HG02884 (cell line): Measurements from ENCODE around the gene WDR26.

ENCODE experiments used
- ATAC-seq: cut with Tn5 transposase; IDR thresholded peaks from one replicate; pipeline ENCODE4 v1.9.1; 2021; ENCODE audit warnings: mild to moderate bottlenecking, moderate library complexity; ENCODE audit not compliant: unreplicated experiment

WDR26 gene

DNA sequence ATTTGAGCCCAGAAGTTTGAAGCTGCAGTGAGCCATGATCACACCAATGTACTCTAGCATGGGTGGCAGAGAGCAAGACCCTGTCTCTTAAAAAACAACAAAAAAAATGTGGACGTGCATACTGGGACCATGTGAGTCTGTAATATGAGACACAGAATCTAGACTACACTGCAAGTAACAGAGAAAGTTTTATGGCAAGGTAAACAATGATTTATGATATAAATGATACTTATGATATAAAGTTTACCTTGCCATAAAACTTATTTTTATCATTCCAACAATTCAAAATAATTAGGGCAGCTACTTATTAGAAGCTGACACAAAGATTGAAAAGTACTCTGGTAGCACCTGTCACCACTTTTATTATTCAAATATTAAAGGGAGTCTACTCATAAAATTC lies 34.7 kb downstream of the WDR26 start:
- ATAC-seq: no peak

DNA sequence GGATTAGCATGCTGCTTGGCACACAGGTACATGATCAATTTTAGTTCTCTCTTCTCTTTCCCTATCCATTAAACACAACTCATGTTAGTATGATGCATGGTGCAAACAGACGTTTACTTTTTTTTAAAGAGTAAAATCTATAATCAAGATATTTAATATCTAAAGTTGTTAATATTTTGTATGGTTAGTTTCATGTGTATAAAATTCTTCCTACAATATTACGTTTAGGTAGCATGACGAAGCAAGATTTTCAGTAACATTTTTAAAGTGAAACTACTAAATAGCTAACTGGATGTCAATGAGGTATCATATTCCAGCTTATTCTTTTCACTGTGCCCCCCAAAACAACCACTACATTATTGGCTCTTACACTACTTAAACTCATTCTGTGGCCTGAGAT lies 41.3 kb downstream of the WDR26 start:
- ATAC-seq: no peak

DNA sequence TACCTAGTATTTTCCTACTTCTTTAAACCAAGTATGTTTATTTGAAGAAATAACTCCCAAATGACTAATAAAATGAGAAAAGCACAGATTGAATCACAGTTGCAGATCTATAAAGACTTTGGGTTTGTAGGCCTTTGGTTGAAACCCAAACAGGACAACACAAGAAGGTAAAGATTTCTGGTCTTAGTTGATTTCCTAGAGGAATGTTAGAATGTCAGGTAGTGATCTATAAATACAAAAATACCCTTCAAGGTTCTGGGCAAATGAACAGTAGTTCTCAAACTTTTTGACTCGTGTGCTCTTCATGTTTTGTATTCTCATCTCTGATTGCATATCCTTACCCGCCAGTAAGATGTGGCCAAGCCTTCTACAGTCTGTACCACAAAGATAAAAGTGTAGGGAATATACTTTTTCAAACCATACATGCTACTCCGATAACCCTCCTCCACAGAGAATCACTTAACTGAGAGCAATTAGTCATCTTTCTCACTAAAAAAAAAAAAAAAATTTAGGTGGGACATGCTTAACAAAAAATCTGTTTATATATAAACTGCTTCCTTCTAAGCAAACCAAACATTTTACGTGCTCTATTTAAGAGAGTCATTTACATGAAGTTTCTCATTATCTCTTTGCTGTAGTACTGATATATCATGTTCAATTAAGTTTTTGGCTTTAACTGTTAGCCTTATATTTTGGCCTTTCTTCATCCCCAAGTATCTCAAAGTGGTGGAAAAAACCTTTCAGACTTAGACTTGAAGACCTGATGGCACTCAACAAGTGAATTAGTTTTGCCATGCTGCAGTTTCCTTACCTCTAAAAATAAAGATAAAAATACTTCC lies 42.0 kb downstream of the WDR26 start:
- ATAC-seq: no peak

DNA sequence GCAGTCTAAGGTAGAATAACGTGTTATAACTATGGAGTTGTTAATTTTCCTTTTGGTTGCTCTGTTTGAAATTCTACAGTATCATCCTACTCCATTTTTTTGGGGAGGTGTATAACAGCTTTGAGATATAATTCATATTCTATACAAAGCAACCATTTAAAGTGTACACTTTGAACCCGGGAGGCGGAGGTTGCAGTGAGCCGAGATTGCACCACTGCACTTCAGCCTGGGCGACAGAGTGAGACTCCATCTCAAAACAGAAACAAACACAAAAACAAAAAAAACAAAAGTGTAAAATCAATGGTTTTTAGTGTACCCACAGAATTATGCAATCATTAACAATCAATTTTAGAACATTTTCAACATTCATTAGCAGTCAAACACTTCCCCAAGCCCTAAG lies 44.1 kb downstream of the WDR26 start:
- ATAC-seq: no peak

DNA sequence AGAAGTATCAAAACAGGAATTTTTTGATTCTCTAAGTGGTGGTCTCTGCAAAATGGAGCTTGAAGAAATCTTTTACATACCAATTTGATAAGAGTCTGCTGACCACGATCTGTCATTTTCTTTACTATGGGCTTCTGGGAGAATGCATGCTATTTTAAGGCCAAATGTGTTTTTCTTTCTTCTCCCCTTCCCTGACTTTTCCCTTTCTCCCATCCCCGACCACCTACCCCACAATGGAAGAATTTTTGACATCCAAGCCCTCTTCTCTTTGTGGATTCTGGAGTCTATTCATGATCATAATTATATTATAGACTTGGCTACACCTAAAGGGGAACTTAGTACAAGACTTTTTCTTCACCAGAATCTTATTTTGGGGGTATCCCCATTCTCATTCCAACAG lies 46.7 kb downstream of the WDR26 start:
- ATAC-seq: no peak

DNA sequence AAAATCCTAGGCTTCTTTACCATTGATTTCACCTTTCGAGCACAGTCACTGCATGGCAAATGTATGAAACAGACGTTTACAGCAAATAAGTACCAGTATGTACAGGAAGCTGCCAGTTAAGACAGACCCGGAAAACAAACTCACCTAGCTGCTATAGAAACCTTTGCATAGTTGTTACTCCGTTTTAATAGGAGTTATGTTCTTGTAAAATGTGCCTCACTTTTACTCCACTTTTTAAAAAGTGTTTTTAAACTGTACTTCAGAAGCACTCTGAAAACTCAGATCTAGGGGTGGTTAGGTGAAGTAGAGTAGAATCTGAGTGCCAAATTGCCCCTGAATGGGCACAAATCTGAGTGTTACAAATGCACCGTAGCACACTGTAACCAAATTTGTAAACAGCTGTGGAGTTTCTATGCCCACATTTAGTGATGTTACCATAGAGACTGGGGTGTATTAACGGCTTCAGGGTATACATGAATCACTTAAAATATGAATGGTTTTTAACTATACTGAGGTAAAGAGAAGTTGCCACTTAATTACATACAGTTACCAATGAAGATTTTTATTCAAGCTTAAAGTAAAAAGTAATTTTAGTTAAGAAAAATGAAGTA lies 47.2 kb downstream of the WDR26 start:
- no peak for ATAC-seq

DNA sequence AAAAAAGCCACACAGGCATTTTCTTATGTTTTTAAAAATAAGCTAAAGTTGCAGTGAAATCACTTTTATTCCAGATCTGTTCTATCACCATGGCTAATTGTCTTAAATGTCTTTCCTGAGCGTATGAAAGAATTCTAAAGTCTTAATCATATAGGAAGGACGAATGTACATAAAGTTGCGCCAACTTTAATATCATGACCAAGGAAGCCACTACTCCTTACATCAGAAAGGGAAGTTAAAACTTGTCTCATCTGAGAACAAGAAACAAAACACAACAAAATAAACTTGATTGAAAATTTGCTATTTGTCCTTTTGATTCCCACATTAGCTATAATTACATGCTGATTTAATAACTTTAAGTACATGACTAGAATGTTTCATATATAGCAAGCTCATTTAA lies 51.4 kb downstream of the WDR26 start:
- no peak for ATAC-seq

DNA sequence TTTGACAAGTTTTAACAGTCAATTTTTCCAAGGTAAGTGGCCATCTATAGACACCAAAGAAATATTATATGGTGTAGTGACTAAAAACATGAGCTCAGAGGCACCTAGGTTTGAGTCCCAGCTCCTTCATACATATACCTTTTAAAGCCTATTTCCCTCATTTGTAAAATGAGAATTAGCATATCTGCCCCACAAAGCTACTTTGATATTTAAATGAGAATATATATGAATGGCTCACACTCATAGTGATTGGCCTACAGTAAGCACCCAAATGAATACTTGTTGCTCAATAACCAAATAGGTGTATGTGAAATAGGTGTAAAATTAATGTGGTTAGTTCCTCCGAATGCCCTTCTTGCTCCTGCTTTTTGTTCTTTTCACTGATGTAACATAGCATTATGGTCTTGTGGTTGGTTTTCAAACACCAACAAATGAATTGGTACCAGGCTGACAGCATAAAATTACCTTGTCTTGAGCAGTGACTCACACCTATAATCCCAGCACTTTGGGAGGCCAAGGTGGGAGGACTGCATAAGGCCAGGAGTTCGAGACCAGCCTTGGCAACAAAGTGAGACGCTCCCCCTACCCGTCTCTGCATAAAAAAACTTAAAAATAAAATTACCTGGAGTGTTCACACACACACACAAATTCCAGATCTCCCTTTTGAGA lies 52.6 kb downstream of the WDR26 start:
- ATAC-seq: no peak

DNA sequence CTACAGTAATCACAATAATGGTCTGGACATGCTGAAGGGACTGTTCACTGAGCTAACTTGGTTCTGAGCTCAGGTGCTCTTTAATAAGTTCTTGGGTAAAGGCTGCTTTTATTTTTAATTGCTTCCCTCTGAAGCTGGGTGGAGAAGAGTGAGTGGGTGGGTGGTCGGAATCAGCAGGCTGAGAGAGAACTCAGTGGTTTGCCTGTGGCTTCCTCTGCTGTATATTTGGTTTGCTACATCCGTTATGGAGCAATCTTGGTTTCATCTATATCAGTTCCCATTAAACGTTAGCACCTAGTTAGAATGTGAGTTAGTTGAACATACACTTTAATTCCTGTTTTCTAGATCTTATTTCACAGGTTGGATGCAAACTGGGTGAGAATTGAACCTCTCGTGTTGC lies 54.6 kb downstream of the WDR26 start:
- ATAC-seq: peak; percentile 61

DNA sequence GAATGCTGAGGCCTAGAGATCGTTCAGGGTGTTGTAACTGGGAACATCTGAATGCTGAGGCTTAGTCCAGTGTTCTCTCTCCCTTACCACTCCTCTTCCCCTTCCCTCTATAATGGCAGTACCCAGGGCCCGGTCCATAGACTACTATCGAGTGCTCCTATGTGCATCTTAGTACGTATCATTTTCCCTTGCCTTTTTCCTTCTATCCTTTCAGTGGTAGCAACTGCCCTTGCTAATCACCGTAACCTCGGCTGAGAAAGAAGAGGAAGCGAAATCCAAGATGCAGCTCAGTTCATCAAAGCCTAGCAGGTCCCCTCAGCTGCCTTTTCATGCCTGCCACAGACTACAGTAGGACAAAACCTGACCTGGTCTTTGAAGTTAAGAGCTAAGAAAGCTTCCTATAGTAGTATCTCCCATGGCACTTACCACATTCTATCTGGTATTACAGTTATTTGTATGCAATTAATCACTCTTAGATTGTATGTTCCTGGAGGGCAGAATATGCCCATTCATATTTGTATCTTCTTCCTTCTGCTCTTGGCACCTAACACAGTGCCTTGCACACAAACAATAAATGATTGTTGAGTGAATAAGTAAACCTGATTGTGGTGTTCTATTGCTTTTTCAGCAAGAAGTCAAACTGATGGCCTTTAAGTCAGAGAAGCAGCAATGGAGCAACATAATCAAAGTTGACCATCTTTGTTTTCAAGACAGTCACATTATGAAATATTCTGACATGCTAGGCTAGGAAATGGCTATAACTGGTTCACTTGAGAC lies 55.6 kb downstream of the WDR26 start:
- ATAC-seq: peak; percentile 37

DNA sequence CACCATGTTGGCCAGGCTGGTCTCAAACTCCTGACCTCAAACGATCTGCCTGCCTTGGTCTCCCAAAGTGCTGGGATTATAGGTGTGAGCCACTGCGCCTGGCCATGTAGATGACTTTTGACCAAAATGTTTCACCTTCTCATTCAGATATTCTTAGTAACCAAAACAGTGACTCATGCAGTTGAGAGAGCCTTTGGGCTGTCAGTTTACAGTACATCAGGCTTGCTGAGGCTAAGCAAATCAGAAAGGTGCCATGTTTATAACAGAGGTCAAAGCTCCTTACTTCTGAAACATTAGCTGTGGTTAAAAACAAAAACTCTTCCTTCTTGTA lies 57.0 kb downstream of the WDR26 start:
- ATAC-seq: peak; percentile 47

DNA sequence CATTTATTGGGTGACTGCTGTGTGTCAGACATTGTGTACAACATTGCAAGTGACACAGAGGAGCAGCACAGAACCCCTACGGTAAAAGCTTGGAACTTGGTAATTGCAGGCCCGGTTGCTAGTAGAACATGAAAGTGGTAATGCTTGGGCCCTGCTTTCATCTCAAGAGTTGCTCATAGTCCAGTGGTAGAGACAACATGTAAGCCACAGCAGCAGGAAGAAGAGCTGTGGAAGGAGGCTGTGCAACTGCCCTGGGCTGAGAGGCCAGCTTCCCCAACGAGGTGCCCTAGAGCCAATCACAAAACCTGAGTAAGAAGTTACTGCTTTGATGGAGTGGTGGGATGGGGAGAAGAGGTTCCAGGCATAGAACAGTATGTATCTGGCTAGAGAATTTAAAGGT lies 59.5 kb downstream of the WDR26 start:
- no peak for ATAC-seq

DNA sequence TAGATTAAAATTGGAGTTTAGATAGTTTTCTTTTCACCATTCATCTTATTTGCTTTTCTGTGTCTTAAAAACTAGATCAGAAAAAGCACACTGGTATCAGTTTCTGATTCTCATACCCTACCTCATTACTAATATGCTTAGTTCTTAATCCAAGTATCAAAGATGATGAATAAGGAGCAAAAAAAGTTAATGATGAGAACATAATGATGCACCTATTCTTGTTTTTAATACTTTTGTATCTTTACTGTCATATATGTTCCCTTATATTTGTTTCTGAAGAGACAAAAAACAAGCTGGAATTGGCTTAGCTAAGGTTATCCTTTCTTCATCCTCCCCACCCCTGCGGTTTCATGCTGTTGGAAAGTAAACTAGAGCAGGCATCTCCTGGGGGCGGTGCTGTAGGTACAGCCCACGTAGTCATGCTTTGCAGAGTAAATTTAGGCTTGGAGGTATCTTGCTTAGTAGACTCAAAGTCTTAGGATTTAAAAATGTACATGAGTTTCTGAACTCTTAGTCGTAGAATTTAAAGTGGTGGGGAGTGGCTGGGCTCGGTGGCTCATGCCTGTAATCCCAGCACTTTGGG lies 61.5 kb downstream of the WDR26 start:
- no peak for ATAC-seq

DNA sequence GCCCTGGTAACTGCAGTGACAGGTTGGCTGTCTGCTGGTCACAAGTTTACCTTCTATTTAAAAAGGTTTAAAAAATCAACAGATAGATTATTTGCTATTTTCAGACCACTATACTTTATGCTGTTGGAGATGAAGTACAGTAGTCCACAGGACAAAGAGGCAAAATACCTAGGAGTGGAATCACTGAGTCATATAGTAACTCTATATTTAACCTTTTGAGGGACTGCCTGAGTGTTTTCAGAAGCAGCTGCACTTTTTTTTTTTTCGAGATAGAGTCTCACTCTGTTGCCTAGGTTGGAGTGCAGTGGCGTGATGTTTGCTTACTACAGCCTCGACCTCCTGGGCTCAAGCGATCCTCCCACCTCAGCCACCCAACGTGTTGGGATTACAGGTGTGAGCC lies 66.2 kb downstream of the WDR26 start:
- peak; percentile 97 for ATAC-seq

DNA sequence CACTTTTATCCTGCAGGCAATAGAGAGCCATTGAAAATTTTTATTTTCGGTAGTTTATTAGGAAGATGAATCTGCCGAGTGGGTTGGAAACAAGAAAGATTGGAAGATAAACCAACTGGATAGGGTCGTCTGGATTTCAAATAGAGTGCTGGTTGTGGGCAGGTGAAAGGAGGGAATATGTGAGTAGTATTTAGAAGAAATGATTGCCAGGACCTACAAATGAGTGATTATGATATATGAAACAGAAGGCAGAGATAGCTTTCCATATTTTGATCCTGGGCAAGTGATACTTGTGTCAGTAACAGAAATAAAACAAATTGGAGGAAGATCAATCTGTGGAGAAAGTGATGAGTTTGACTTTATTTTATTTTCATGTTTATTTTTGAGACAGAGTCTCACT lies 75.4 kb downstream of the WDR26 start:
- ATAC-seq: no peak

DNA sequence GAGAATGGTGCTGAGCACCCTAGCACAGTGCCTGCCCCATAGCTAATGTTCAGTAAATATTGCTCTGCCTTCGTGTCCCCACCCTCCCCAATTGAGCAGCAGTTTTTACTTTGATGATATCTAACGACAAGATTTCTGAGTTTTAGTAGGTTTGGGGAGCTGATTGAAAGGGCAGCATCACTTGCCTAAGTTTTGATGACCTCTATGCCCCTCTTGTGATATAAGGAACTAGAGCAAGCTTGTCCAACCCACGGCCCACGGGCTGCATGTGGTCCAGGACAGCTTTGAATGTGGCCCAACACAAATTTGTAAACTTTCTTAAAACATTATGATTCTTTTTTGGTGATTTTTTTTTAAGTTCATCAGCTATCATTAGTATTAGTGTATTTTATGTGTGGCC lies 76.4 kb downstream of the WDR26 start:
- ATAC-seq: no peak

DNA sequence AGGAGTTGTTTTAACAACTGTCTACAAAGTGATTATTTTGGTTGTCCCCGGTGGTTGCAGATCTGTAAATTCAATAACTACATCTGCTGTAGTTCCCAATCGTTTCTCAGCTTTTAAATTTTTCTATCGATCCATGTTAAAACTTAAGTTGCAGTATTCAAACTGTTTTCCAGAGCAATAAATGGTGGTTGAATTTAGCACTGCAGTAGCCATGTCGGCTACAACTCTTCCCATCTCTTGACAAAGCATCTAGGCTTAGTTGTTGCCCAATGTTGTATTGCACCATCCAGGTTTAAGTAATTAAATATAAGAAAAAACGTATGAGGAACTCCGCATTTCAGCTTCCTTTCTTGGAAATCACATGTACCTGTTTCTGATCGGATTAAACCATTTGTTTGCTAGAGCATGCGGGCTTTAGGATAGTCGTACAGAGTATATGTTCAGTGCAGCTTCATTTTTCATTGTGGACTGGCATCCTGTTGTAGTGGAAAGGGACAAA lies 76.9 kb downstream of the WDR26 start:
- no peak for ATAC-seq

DNA sequence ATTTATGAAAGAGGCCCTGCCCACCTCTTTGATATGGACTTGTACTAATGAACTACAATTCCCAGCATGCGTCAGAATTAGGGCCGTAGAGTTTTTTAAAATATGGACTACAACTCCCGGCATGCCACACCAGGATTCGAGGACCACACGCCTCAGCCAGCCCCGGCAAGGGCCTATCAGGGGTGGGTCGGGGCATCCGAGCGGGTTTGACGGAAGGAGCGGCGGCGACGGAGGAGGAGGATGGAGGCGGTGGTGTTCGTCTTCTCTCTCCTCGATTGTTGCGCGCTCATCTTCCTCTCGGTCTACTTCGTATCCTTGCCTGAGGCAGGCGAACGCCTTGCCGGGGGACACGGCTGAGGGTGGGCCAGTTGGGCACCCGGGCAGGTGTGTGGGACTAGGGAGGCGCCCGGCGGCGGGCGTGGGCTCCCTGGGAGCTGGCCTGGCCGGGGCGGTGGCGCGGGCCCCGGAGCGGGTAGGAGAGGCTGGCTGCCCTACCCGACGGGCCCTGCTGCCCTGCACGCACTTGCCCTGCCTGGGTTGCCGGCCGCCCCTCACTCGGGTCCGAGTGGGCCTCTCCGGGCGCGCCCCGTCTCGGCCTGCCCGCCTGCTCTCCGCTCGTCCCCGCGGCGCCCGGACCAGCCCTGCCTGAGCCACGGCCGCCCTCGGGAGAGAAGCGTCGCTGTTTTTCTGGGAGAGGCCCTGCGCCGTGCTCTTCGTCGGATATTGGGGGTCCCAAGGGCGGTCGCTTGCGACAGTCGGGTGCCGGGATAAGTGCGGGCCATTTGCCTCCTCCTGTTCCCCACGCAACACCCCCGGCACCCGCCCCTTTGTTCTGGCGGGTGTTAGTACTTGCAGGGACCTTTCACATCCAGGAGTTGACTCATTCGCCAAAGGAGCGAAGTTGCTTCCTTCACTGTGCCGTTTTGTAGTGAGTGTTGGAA lies 77.6 kb downstream of the WDR26 start, which contains the start of gene CNIH4:
TSS of gene CNIH4 (plus strand) at position 195 of the 941 bp plus-strand sequence. CDS start at position 241, 46 bp downstream.
- ATAC-seq: peak; percentile 97
